Transverse colon (tissue), 4 donors: Measurements from ENCODE around the gene KCNE4. TPM values are rescaled to one million over a fixed set of nuclear protein-coding genes. Genes with fewer than 3 reads are reported as not detected.

ENCODE experiments used
- DNase-seq: peaks from one replicate; pipeline ENCODE4 v3.0.0-alpha.2; 2019
- H3K27ac ChIP-seq, 4 donors: fragments of 200-600 bp; sonication (generic); 2 replicates each; pipeline ENCODE4 v1.5.1; 2016 to 2018; ENCODE audit warnings: inconsistent platforms in 4 of 4
- H3K27me3 ChIP-seq: fragments of 200-600 bp; sonication (generic); 2 replicates; pipeline ENCODE4 v1.5.1; 2017; ENCODE audit warnings: inconsistent platforms
- H3K36me3 ChIP-seq, 4 donors: fragments of 200-600 bp; sonication (generic); 2 replicates each; pipeline ENCODE4 v1.5.1; 2017 to 2019; ENCODE audit warnings: inconsistent platforms in 4 of 4
- H3K4me1 ChIP-seq, 4 donors: fragments of 200-600 bp; sonication (generic); 2 replicates each; pipeline ENCODE4 v1.5.1; 2017 to 2020; ENCODE audit warnings: inconsistent platforms in 4 of 4
- H3K4me3 ChIP-seq, 4 donors: fragments of 200-600 bp; sonication (generic); 1 replicate in 1 of 4; 2 replicates in 3 of 4; pipeline versions ENCODE4 v1.5.1 to v1.6.1; 2017 to 2019; ENCODE audit warnings: inconsistent platforms in 4 of 4
- H3K9me3 ChIP-seq, 2 donors: fragments of 200-600 bp; sonication (generic); 2 replicates each; pipeline ENCODE4 v1.5.1; 2017 to 2019; ENCODE audit warnings: inconsistent platforms in 2 of 2
- EP300 ChIP-seq: sonication (generic); formaldehyde crosslinking; IDR thresholded peaks from one replicate; pipeline ENCODE4 v1.6.1; 2017; ENCODE audit warnings: antibody characterized with exemption, low read depth
- POLR2A ChIP-seq: fragments of 450-650 bp; IDR thresholded peaks from one replicate; pipeline ENCODE4 v1.6.1; 2016; ENCODE audit warnings: antibody characterized with exemption, mild to moderate bottlenecking, moderate library complexity
- POLR2AphosphoS5 ChIP-seq, 3 donors: sonication (generic); formaldehyde crosslinking; IDR thresholded peaks; one replicate each; pipeline ENCODE4 v1.6.1; 2016; ENCODE audit warnings: antibody characterized with exemption in 3 of 3
- WGBS, 2 donors: methylation state at CpG; one replicate each; pipeline ENCODE4 v1.1.5; 2018; ENCODE audit warnings: low coverage in 1 of 2; 5-methylcytosine and 5-hydroxymethylcytosine counted together
- in situ Hi-C, 4 donors: fragments of 200-750 bp; cut with MboI; loops; one replicate each; pipeline versions ENCODE4 v1.15.0 to v1.15.1; 2017; ENCODE audit warnings: low sequenced_read_pairs in 3 of 4, low pct_ligation_motif_present in 1 of 4, low pct_unique_long_range_greater_than_20kb in 1 of 4
- intact Hi-C: fragments of 100-400 bp; cut with DNase I; formaldehyde crosslinking; loops from one replicate; pipeline ENCODE4 v1.15.1; 2023; ENCODE audit warnings: low total_unique reads
- total RNA-seq, 4 donors: library from RNA; depleted of rRNA; stranded (reverse); fragments of >200 nt; gene quantifications; one replicate each; pipeline ENCODE4 v1.1.0, GENCODE V29; 2016
- TF ChIP-seq, protein P1 (sequence below), 5 experiments: fragments of 200-600 bp in 3 of 5; fragments of 450-650 bp in 2 of 5; sonication (generic) in 3 of 5; IDR thresholded peaks; 1 replicate in 2 of 5; 2 replicates in 3 of 5; pipeline ENCODE4 v1.5.1; 2016 to 2017; ENCODE audit warnings: antibody characterized with exemption in 5 of 5, inconsistent platforms in 3 of 5, mild to moderate bottlenecking in 2 of 5, moderate library complexity in 1 of 5

Gene KCNE4
- total RNA-seq, 4 donors from 2014 or later: 0.79 to 4.6 (median 1.7) TPM

DNA sequence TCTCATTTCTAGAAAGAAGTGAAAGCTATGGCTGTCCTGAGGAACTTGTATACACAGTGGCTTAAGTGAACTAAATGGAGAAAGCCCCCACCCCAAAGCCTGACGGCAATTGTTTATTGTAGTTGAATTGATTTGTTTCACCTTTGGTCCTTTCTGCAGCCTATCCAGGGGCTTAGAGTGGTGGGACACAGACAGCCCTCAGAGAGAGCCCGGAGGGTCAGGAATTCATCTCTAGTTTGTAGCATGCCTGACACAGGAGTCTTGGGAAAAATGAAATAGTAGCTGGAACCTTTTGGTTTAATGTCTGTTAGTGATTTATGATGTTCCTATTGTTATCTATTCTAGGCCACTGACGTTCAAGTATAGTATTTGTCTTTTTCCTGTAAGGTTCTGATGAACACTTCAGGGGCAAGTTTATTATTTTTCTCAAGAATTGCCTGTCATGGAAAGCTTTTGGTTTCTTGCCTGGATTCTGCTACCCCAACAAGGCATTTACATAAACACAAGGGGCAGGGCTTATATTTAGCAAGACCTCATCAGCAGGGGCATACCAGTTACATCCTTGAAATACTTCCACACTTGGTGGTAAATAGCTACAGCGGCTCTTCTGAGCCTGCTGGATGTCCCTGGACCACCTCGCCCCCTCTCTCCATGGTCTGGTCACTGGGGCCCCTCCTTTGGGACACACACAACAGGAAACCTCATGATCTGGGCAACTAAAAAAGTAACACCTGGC is 44.4 kb downstream of the KCNE4 start:
- intact Hi-C loops: loop anchor here (10.0 kb wide), 1 partner anchor 112 kb away; no protein-coding TSS in a partner anchor
- no peak overlapping the region for H3K4me3 ChIP-seq
- in situ Hi-C loops: no loop called here
- 56 to 70% methylated on average over 2 to 5 of the region's 5 CpGs for WGBS, 2 donors
- H3K9me3 ChIP-seq: no peaks in the 10 kb centered on the region
- no peak overlapping the region for H3K27ac ChIP-seq
- H3K36me3 ChIP-seq: no peaks in the 10 kb centered on the region
- H3K4me1 ChIP-seq: peaks cover 0 to 23% (median 10%) of the 10 kb centered on the region in 4 donors
- DNase-seq: no peak
- H3K27me3 ChIP-seq: no peaks in the 10 kb centered on the region
- TF ChIP-seq POLR2AphosphoS5 (IDR thresholded peaks at IDR 0.05): peak in 1 of 3 donors; percentile 9
- TF ChIP-seq POLR2A: no peak
- no peak for TF ChIP-seq EP300

DNA sequence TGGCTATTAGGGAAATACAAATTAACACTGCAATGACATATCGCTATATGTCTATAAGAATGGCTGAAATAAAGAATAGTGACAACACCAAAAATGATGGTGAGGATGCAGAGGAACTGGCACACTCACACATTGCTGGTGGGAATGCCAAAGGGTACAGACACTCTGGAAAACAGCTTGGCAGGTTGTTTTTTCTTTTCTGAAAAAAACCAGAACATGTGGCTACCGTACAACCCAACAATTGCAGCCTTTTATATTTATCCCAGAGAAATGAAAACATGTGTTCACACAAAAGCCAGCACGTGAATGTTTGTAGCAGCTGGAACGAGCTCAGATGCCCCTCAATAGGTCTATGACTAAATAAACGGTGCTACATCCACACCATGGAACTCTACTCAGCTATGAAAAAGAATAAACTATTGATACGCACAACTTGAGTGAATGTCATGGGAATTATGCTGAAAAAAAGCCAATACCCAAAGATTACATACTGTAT is 45.9 kb downstream of the KCNE4 start:
- no peak for TF ChIP-seq POLR2A
- TF ChIP-seq POLR2AphosphoS5 (IDR thresholded peaks at IDR 0.05): peak in 1 of 3 donors; percentile 20
- no peak for TF ChIP-seq EP300
- TF ChIP-seq, protein P1, sequence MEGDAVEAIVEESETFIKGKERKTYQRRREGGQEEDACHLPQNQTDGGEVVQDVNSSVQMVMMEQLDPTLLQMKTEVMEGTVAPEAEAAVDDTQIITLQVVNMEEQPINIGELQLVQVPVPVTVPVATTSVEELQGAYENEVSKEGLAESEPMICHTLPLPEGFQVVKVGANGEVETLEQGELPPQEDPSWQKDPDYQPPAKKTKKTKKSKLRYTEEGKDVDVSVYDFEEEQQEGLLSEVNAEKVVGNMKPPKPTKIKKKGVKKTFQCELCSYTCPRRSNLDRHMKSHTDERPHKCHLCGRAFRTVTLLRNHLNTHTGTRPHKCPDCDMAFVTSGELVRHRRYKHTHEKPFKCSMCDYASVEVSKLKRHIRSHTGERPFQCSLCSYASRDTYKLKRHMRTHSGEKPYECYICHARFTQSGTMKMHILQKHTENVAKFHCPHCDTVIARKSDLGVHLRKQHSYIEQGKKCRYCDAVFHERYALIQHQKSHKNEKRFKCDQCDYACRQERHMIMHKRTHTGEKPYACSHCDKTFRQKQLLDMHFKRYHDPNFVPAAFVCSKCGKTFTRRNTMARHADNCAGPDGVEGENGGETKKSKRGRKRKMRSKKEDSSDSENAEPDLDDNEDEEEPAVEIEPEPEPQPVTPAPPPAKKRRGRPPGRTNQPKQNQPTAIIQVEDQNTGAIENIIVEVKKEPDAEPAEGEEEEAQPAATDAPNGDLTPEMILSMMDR (IDR thresholded peaks at IDR 0.05): no peak
- intact Hi-C loops: loop anchor here (10.0 kb wide), 1 partner anchor 113 kb away; no protein-coding TSS in a partner anchor
- no peak for DNase-seq

DNA sequence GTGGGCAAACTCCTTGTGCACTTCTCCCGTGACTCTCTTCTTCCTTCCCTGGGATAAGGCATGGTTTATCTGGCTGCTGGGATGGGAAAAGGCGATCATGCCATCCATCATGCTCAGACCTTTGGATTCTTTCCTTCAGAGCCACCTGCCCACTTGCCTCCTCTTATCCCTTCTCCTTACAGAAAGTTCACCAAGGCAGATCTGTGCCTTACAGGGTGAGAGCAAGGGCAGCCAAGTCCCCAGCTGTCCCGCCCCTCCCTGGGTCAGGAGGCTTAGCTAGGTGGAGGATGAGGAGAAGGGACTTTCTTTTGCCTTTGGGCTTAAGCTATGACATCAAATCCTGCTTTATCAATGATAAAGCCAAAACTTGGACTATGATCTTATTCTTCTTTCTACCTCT is 47.6 kb downstream of the KCNE4 start:
- in situ Hi-C loops: no loop called here
- WGBS, 2 donors: 76 to 100% methylated on average over 1 to 3 of the region's 3 CpGs

More for the DNA sequence above, 45.9 kb downstream of the KCNE4 start:
- 65 to 71% methylated on average over 6 of the region's 6 CpGs for WGBS, 2 donors
- no peak overlapping the region for H3K27ac ChIP-seq
- peaks cover 0 to 32% (median 21%) of the 10 kb centered on the region in 4 donors for H3K4me1 ChIP-seq
- H3K4me3 ChIP-seq: no peak overlapping the region
- in situ Hi-C loops: no loop called here
- H3K36me3 ChIP-seq: no peaks in the 10 kb centered on the region
- no peaks in the 10 kb centered on the region for H3K9me3 ChIP-seq
- H3K27me3 ChIP-seq: no peaks in the 10 kb centered on the region

DNA sequence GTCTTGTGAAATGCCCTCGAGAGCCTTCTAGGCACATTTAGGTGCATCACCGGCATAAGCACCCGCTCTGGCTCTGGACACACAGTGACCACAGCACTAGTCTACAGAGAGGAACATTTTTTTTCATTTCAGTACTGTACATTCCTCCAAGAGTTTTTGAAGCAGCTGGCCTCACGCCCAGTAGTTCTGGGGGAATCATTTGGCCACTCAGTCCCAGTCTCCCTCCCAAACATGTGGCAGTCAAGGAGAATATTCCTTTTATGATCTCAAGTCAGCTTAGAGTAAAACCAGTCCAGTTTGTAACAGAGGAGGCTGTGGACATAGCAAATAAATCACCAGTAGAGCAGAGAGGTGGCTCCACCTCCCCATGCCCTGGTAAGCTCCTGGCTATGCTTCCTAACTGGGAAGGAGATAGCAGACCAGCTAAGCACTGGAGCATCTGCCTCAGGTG is 48.1 kb downstream of the KCNE4 start:
- TF ChIP-seq EP300 (no peak), POLR2AphosphoS5 (IDR thresholded peaks at IDR 0.05) (peak; percentile 81 to 92 (median 83))
- H3K4me1 ChIP-seq: peaks cover 0 to 34% (median 24%) of the 10 kb centered on the region in 4 donors
- in situ Hi-C loops: no loop called here

More for the DNA sequence above, 47.6 kb downstream of the KCNE4 start:
- no peaks in the 10 kb centered on the region for H3K27me3 ChIP-seq
- peaks cover 0 to 34% (median 24%) of the 10 kb centered on the region in 4 donors for H3K4me1 ChIP-seq
- intact Hi-C loops: loop anchor here (10.0 kb wide), 1 partner anchor 115 kb away; no protein-coding TSS in a partner anchor
- DNase-seq: no peak
- H3K4me3 ChIP-seq: no peak overlapping the region
- H3K36me3 ChIP-seq: no peaks in the 10 kb centered on the region
- peak overlapping the region in 3 of 4 donors; percentile 53 to 61 (median 58) for H3K27ac ChIP-seq
- TF ChIP-seq, protein P1 (IDR thresholded peaks at IDR 0.05): no peak
- TF ChIP-seq POLR2A: no peak
- no peak for TF ChIP-seq EP300
- no peak for TF ChIP-seq POLR2AphosphoS5 (IDR thresholded peaks at IDR 0.05)
- no peaks in the 10 kb centered on the region for H3K9me3 ChIP-seq

DNA sequence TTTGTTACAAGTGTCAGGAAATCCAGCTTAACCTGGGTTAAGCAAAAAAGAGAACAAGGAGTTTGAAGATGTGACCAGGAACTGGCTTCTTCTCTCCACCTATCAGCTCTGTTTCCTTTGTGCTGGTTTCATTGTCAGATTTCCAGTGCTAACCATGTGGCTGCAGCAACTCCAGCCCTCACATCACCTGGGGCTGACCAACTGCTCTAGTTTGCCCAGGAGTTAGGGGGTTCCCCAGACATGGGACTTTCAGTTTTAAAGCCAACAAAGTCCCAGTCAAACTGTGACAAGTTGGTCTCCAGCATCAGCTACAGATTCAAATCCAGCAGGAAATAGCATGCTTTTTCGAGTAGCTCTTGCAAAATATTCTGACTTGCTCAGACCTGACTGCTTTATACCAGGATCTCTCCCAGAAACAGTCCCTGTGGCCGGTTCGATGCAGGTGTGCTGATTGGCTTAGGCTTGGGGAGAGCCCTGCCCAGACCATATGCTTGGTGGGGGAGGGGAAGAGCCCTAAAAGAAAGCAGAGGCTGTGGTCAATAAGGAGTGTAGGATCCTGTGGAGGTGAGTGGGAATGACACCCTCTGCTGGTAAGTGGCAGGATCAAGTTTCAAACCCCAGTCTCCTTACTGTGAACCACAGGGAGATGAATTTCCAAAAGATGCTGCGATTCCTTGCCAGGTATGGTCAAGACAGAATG is 49.5 kb downstream of the KCNE4 start:
- intact Hi-C loops (no loop called here), in situ Hi-C loops (no loop called here)
- no peaks in the 10 kb centered on the region for H3K9me3 ChIP-seq
- no peak overlapping the region for H3K4me3 ChIP-seq
- H3K27me3 ChIP-seq: no peaks in the 10 kb centered on the region
- DNase-seq: no peak
- no peaks in the 10 kb centered on the region for H3K36me3 ChIP-seq
- no peak overlapping the region for H3K27ac ChIP-seq
- 61% methylated on average over 4 of the region's 4 CpGs; no CpG with 5 or more reads in 1 of the 2 donors for WGBS, 2 donors
- TF ChIP-seq, protein P1 (IDR thresholded peaks at IDR 0.05): peak; percentile 37 to 57 (median 38)
- no peak for TF ChIP-seq EP300
- no peak for TF ChIP-seq POLR2A
- TF ChIP-seq POLR2AphosphoS5 (IDR thresholded peaks at IDR 0.05): no peak
- peaks cover 0 to 30% (median 21%) of the 10 kb centered on the region in 4 donors for H3K4me1 ChIP-seq

More for the DNA sequence above, 48.1 kb downstream of the KCNE4 start:
- Histone ChIP-seq H3K27ac (peak overlapping the region in 3 of 4 donors; percentile 53 to 61 (median 58)), H3K9me3 (no peaks in the 10 kb centered on the region), H3K27me3 (no peaks in the 10 kb centered on the region), H3K4me3 (no peak overlapping the region), H3K36me3 (no peaks in the 10 kb centered on the region)
- WGBS, 2 donors: 34 to 45% methylated on average over 2 to 4 of the region's 4 CpGs
- peak; percentile 41 for DNase-seq
- intact Hi-C loops: no loop called here
